DND-41 (cell line): Measurements from ENCODE around the gene SAMM50.
"Not testable (repeated sequence)": the region's sequence is repeated elsewhere in the genome, so short reads cannot be mapped to it uniquely, and the experiment has no call there.

Experiments
- CTCF ChIP-seq: IDR thresholded peaks from 2 replicates; pipeline ENCODE4 v1.5.1; 2012; ENCODE audit warnings: borderline replicate concordance, low read length, moderate library complexity, mild to moderate bottlenecking; ENCODE audit not compliant: poor library complexity, severe bottlenecking; ENCODE audit errors: extremely low read depth
- EZH2 ChIP-seq: IDR thresholded peaks from 3 replicates; pipeline ENCODE4 v1.6.1; 2012; ENCODE audit warnings: borderline replicate concordance, low read depth, mild to moderate bottlenecking, moderate library complexity, low read length, inconsistent platforms; ENCODE audit not compliant: severe bottlenecking

DNA sequence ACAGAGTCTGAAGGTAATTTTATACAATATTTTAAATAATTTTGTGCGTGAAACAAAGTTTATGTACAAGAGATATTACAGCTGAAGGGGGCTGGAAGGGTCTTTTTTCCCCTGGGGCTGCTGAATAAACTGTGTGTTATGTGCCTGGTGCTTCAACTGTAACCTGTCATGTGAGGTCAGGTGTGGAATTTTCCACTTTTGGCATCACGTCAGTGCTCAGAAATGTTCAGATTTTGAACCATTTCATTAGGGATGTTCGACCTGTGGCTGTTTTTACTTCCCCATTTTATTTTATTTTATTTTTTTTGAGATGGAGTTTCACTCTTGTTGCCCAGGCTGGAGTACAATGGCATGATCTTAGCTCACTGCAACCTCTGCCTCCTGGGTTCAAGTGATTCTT, 61.3 kb downstream of the SAMM50 start:
- TF ChIP-seq CTCF, EZH2: not testable (repeated sequence)
